Measurements from ENCODE around the gene PRKCE. TPM values are rescaled to one million over a fixed set of nuclear protein-coding genes. Genes with fewer than 3 reads are reported as not detected.
A peak's percentile ranks its signal among the peaks of the same experiment; 100 is the strongest.

Gene PRKCE
- total and polyA plus RNA-seq, 4 donors: 2.5 to 38.6 (median 5.8) TPM

DNA sequence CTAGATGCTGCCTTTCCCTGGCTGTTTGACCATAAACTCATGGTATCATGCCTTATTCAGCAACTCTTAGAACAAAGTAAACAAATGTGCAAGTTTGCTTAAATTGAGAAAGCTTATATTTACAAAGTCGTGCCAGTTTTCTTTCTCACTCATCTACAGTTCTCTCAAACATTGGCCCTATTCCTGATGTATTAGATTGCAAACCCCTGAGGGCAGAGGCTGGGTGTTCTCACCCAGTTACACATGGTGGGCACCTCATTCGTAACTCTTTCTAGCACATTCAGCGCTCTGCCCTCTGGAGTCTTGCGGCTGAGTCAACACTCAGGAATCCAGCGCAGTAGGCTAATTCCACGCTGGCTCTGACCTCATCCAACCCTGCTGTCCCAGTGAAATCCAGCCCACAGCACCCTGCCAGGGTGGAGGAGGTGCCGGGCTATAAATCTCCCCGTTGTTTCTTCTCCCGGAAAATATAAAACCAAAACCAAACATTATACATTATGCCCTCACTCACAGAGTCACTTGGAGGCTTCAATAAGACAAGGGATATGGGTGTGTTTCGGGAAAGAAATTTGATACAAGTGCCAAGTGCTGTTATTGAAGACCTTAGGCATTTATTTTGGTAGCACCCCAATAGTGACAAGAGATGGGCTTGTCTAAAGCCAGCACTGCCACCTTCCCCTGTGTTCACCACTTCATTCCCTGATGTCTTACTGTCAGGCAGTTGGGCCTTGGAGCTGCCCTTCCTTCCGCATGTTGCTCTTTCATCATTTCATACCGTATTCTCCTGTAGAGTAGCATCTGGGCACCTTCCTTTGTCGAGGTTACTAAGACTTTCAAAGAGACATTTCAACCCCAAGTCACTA is 287.4 kb downstream of the PRKCE start:
- DNase-seq (ENCODE audit: low spot score): no peak
- Histone ChIP-seq H3K4me1 (ENCODE audit: control insufficient read depth in 4 of 4, insufficient read depth in 4 of 4, low read length in 3 of 4) (peaks cover 4 to 25% (median 19%) of the 10 kb centered on the region in 4 donors), H3K4me3 (ENCODE audit: low read depth in 1 of 3, low read length in 3 of 3) (no peak overlapping the region), H3K27ac (ENCODE audit: low read depth in 1 of 2, low read length in 2 of 2) (peak overlapping the region; percentile 73 to 79), H3K36me3 (ENCODE audit: control insufficient read depth in 4 of 4, insufficient read depth in 3 of 4, low read depth in 1 of 4, low read length in 3 of 4) (no peaks in the 10 kb centered on the region), H3K27me3 (ENCODE audit: control insufficient read depth in 4 of 4, insufficient read depth in 4 of 4, low read length in 3 of 4) (no peaks in the 10 kb centered on the region), H3K9me3 (ENCODE audit: control insufficient read depth in 4 of 4, low read length in 3 of 4) (no peaks in the 10 kb centered on the region), H3K9ac (ENCODE audit: low read depth in 1 of 2, low read length in 2 of 2) (no peak overlapping the region)
- WGBS: 35% methylated on average over 13 of the region's 13 CpGs
- peak; percentile 67 for TF ChIP-seq YY1 (IDR thresholded peaks at IDR 0.05)
- TF ChIP-seq, protein P1, sequence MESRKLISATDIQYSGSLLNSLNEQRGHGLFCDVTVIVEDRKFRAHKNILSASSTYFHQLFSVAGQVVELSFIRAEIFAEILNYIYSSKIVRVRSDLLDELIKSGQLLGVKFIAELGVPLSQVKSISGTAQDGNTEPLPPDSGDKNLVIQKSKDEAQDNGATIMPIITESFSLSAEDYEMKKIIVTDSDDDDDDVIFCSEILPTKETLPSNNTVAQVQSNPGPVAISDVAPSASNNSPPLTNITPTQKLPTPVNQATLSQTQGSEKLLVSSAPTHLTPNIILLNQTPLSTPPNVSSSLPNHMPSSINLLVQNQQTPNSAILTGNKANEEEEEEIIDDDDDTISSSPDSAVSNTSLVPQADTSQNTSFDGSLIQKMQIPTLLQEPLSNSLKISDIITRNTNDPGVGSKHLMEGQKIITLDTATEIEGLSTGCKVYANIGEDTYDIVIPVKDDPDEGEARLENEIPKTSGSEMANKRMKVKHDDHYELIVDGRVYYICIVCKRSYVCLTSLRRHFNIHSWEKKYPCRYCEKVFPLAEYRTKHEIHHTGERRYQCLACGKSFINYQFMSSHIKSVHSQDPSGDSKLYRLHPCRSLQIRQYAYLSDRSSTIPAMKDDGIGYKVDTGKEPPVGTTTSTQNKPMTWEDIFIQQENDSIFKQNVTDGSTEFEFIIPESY (IDR thresholded peaks at IDR 0.05): peak; percentile 91
- TF ChIP-seq, protein P2, sequence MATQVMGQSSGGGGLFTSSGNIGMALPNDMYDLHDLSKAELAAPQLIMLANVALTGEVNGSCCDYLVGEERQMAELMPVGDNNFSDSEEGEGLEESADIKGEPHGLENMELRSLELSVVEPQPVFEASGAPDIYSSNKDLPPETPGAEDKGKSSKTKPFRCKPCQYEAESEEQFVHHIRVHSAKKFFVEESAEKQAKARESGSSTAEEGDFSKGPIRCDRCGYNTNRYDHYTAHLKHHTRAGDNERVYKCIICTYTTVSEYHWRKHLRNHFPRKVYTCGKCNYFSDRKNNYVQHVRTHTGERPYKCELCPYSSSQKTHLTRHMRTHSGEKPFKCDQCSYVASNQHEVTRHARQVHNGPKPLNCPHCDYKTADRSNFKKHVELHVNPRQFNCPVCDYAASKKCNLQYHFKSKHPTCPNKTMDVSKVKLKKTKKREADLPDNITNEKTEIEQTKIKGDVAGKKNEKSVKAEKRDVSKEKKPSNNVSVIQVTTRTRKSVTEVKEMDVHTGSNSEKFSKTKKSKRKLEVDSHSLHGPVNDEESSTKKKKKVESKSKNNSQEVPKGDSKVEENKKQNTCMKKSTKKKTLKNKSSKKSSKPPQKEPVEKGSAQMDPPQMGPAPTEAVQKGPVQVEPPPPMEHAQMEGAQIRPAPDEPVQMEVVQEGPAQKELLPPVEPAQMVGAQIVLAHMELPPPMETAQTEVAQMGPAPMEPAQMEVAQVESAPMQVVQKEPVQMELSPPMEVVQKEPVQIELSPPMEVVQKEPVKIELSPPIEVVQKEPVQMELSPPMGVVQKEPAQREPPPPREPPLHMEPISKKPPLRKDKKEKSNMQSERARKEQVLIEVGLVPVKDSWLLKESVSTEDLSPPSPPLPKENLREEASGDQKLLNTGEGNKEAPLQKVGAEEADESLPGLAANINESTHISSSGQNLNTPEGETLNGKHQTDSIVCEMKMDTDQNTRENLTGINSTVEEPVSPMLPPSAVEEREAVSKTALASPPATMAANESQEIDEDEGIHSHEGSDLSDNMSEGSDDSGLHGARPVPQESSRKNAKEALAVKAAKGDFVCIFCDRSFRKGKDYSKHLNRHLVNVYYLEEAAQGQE (IDR thresholded peaks at IDR 0.05): peak; percentile 45
- TF ChIP-seq GABPA (IDR thresholded peaks at IDR 0.05 in 1 of 2, conservative IDR thresholded peaks at IDR 0.05 in 1 of 2): no peak
- TF ChIP-seq, protein P3, sequence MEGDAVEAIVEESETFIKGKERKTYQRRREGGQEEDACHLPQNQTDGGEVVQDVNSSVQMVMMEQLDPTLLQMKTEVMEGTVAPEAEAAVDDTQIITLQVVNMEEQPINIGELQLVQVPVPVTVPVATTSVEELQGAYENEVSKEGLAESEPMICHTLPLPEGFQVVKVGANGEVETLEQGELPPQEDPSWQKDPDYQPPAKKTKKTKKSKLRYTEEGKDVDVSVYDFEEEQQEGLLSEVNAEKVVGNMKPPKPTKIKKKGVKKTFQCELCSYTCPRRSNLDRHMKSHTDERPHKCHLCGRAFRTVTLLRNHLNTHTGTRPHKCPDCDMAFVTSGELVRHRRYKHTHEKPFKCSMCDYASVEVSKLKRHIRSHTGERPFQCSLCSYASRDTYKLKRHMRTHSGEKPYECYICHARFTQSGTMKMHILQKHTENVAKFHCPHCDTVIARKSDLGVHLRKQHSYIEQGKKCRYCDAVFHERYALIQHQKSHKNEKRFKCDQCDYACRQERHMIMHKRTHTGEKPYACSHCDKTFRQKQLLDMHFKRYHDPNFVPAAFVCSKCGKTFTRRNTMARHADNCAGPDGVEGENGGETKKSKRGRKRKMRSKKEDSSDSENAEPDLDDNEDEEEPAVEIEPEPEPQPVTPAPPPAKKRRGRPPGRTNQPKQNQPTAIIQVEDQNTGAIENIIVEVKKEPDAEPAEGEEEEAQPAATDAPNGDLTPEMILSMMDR (IDR thresholded peaks at IDR 0.05; ENCODE audit: low read depth, low read length, missing input control): no peak
- TF ChIP-seq HNF4A (conservative IDR thresholded peaks at IDR 0.05): peak; percentile 74 to 78
- TF ChIP-seq, protein P4, sequence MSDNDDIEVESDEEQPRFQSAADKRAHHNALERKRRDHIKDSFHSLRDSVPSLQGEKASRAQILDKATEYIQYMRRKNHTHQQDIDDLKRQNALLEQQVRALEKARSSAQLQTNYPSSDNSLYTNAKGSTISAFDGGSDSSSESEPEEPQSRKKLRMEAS (IDR thresholded peaks at IDR 0.05): peak; percentile 66
- TF ChIP-seq NR2F2 (IDR thresholded peaks at IDR 0.05): no peak
- TF ChIP-seq FOXA1 (IDR thresholded peaks at IDR 0.05): peak; percentile 83
- TF ChIP-seq TAF1 (conservative IDR thresholded peaks at IDR 0.05): no peak
- peak; percentile 86 for TF ChIP-seq FOXA2 (IDR thresholded peaks at IDR 0.05)
- peak; percentile 88 for TF ChIP-seq SP1 (IDR thresholded peaks at IDR 0.05)
- peak; percentile 63 to 64 for TF ChIP-seq RAD21 (IDR thresholded peaks at IDR 0.05)
- TF ChIP-seq, protein P5, sequence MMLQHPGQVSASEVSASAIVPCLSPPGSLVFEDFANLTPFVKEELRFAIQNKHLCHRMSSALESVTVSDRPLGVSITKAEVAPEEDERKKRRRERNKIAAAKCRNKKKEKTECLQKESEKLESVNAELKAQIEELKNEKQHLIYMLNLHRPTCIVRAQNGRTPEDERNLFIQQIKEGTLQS (IDR thresholded peaks at IDR 0.05): peak; percentile 87
- TF ChIP-seq JUND (IDR thresholded peaks at IDR 0.05): peak; percentile 97
- TF ChIP-seq RXRA (IDR thresholded peaks at IDR 0.05): peak; percentile 92 to 97
- no peak for TF ChIP-seq EGR1 (IDR thresholded peaks at IDR 0.05; ENCODE audit: low read depth in 2 of 2)
- TF ChIP-seq HNF4G (IDR thresholded peaks at IDR 0.05): no peak

Data from liver (tissue), 9 donors.